HL-60/S4 (cell line): ENCODE results near the gene DCUN1D3.
"Not testable (repeated sequence)": the region's sequence is repeated elsewhere in the genome, so short reads cannot be mapped to it uniquely, and the experiment has no call there.

ENCODE experiments used
- in situ Hi-C: fragments of 300-500 bp; cut with MboI; formaldehyde crosslinking; loops from 2 replicates; pipeline ENCODE4 v1.14.3; 2022; ENCODE audit warnings: low sequenced_read_pairs

The DCUN1D3 gene

GRCh38 chr16:20866145-20866772 lies 33.9 kb downstream of the DCUN1D3 start:
- in situ Hi-C loops: no loop called here

- in situ Hi-C loops: no loop called here
Measured at GRCh38 chr16:20865420-20866131, 34.6 kb downstream of the DCUN1D3 start.

- in situ Hi-C loops: not testable (repeated sequence)
Measured at GRCh38 chr16:20864376-20864775, 35.8 kb downstream of the DCUN1D3 start.

GRCh38 chr16:20862162-20862960 lies 37.8 kb downstream of the DCUN1D3 start:
- in situ Hi-C loops: no loop called here

GRCh38 chr16:20860995-20861394 lies 39.2 kb downstream of the DCUN1D3 start:
- in situ Hi-C loops: not testable (repeated sequence)

GRCh38 chr16:20860361-20860760 lies 39.8 kb downstream of the DCUN1D3 start:
- in situ Hi-C loops: no loop called here

GRCh38 chr16:20859699-20860098 lies 40.5 kb downstream of the DCUN1D3 start:
- in situ Hi-C loops: loop anchor here (5.0 kb wide), 1 partner anchor 223 kb away; no protein-coding TSS in a partner anchor

- in situ Hi-C loops: loop anchor here (5.0 kb wide), 1 partner anchor 223 kb away; no protein-coding TSS in a partner anchor
Measured at GRCh38 chr16:20859229-20859628, 40.9 kb downstream of the DCUN1D3 start.

GRCh38 chr16:20857281-20857680 lies 42.9 kb downstream of the DCUN1D3 start:
- in situ Hi-C loops: loop anchor here (5.0 kb wide), 1 partner anchor 225 kb away; no protein-coding TSS in a partner anchor

GRCh38 chr16:20854963-20855362 lies 45.2 kb downstream of the DCUN1D3 start:
- in situ Hi-C loops: loop anchor here (5.0 kb wide), 1 partner anchor 227 kb away; no protein-coding TSS in a partner anchor

- in situ Hi-C loops: no loop called here
Measured at GRCh38 chr16:20853981-20854620, 46.1 kb downstream of the DCUN1D3 start.

GRCh38 chr16:20853143-20853542 lies 47.0 kb downstream of the DCUN1D3 start:
- in situ Hi-C loops: no loop called here

GRCh38 chr16:20851601-20852000 lies 48.6 kb downstream of the DCUN1D3 start:
- in situ Hi-C loops: no loop called here

- in situ Hi-C loops: no loop called here
Measured at GRCh38 chr16:20850981-20851380, 49.2 kb downstream of the DCUN1D3 start.

GRCh38 chr16:20849589-20850390 lies 50.4 kb downstream of the DCUN1D3 start:
- in situ Hi-C loops: no loop called here

GRCh38 chr16:20847550-20847949 lies 52.6 kb downstream of the DCUN1D3 start:
- in situ Hi-C loops: no loop called here

GRCh38 chr16:20846551-20846950 lies 53.6 kb downstream of the DCUN1D3 start:
- in situ Hi-C loops: no loop called here

GRCh38 chr16:20846030-20846429 lies 54.1 kb downstream of the DCUN1D3 start:
- in situ Hi-C loops: no loop called here

GRCh38 chr16:20844588-20844987 lies 55.6 kb downstream of the DCUN1D3 start:
- in situ Hi-C loops: no loop called here

- in situ Hi-C loops: no loop called here
Measured at GRCh38 chr16:20844054-20844453, 56.1 kb downstream of the DCUN1D3 start.
